Measurements from ENCODE around the gene FOXO1. TPM values are rescaled to one million over a fixed set of nuclear protein-coding genes. Genes with fewer than 3 reads are reported as not detected.

The FOXO1 gene
- total RNA-seq, 1 donor from 2014 or later = 17.7 TPM

DNA sequence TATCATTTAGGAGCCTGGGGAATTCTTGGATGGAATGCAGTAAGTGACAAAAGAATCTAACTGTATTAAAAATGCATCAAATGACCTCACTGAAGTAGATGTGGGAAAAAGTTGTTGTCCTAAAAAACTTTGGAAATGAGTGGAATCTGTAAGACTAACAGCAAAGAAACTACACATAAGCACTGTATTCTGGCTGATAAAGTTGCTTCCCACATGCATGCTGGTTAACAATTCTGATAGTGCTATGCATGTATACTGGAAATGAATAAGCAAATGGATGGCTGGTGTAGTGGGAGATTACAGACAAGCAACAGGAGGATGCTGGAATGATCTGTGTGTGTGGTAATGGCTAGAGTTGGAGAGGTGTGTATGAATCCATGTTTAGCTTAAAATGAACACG, 138.5 kb downstream of the FOXO1 start:
- no peak for DNase-seq (ENCODE audit: low read depth)
- no peak overlapping the region for H3K4me3 ChIP-seq (ENCODE audit: low read depth, low read length)
- TF ChIP-seq, protein P1, sequence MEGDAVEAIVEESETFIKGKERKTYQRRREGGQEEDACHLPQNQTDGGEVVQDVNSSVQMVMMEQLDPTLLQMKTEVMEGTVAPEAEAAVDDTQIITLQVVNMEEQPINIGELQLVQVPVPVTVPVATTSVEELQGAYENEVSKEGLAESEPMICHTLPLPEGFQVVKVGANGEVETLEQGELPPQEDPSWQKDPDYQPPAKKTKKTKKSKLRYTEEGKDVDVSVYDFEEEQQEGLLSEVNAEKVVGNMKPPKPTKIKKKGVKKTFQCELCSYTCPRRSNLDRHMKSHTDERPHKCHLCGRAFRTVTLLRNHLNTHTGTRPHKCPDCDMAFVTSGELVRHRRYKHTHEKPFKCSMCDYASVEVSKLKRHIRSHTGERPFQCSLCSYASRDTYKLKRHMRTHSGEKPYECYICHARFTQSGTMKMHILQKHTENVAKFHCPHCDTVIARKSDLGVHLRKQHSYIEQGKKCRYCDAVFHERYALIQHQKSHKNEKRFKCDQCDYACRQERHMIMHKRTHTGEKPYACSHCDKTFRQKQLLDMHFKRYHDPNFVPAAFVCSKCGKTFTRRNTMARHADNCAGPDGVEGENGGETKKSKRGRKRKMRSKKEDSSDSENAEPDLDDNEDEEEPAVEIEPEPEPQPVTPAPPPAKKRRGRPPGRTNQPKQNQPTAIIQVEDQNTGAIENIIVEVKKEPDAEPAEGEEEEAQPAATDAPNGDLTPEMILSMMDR (IDR thresholded peaks at IDR 0.05; ENCODE audit: insufficient read depth, low read length, poor library complexity, severe bottlenecking) = no peak
- no peaks in the 10 kb centered on the region for H3K36me3 ChIP-seq (ENCODE audit: control insufficient read depth, insufficient read depth, low read length)
- H3K27me3 ChIP-seq (ENCODE audit: control insufficient read depth, insufficient read depth, low read length) = no peaks in the 10 kb centered on the region

DNA sequence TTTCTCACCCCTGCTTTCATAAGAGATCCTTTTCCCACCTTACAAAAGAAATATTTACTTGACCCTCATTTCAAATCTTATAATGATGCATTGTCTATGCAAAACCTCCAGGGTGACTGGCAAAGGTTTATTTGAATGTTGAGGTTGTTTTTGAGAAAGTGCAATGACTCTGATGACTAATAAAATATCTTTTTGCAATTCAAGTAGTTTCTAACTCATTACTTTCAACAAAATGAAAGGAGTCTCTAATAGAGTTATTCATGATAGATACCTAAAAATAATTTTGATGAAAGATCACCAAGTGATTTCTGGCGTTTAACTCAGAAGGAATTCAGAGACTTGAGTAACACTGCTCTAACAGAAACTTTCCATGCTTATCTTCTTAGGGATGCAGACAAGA, 144.2 kb downstream of the FOXO1 start:
- TF ChIP-seq, protein P1 (IDR thresholded peaks at IDR 0.05; ENCODE audit: insufficient read depth, low read length, poor library complexity, severe bottlenecking) = no peak
- Histone ChIP-seq H3K27me3 (ENCODE audit: control insufficient read depth, insufficient read depth, low read length) (no peaks in the 10 kb centered on the region), H3K4me3 (ENCODE audit: low read depth, low read length) (no peak overlapping the region), H3K36me3 (ENCODE audit: control insufficient read depth, insufficient read depth, low read length) (no peaks in the 10 kb centered on the region)
- DNase-seq (ENCODE audit: low read depth) = no peak

DNA sequence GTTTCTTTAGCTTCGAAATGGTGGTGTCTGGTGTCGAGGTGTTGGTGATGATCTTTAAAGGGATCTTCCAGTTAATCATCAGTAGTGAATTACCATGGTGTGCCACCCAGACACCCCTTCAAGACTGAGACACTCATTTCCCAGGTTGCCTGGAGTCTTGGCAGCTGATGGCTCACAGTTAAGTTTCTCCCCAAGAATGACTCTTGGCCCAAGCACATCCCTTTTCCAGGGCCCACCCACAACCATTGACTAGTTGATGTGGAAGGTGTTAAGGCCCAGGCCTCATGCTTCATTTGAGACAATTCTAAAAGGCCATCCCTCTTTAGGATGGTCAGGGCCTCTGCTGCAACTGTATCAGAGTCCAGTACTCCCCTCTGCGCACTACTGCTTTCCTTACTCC, 145.5 kb downstream of the FOXO1 start:
- TF ChIP-seq, protein P1 (IDR thresholded peaks at IDR 0.05; ENCODE audit: insufficient read depth, low read length, poor library complexity, severe bottlenecking) = no peak
- H3K4me3 ChIP-seq (ENCODE audit: low read depth, low read length) = no peak overlapping the region
- no peaks in the 10 kb centered on the region for H3K36me3 ChIP-seq (ENCODE audit: control insufficient read depth, insufficient read depth, low read length)
- no peak for DNase-seq (ENCODE audit: low read depth)
- H3K27me3 ChIP-seq (ENCODE audit: control insufficient read depth, insufficient read depth, low read length) = no peaks in the 10 kb centered on the region

DNA sequence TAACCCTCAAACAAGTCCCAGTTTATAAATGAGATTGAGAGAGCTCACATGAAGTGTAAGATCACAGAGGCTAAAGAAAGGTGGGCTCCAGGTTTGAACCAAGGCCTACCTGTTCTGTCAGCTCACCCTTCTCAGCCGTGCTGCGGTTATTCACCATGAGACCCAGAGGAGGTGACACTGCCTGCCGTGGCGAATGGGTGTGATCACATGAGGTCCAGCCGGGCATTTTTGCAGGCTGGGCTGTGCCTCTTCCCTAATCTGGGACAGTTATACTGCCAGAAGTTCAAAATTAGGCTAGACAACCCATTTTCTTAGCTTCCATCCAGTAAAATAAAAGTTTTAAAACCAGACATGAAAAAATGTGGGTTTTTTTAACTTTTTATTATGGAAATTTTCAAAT, 146.8 kb downstream of the FOXO1 start:
- DNase-seq (ENCODE audit: low read depth) = no peak
- H3K4me3 ChIP-seq (ENCODE audit: low read depth, low read length) = no peak overlapping the region
- no peaks in the 10 kb centered on the region for H3K27me3 ChIP-seq (ENCODE audit: control insufficient read depth, insufficient read depth, low read length)
- TF ChIP-seq, protein P1 (IDR thresholded peaks at IDR 0.05; ENCODE audit: insufficient read depth, low read length, poor library complexity, severe bottlenecking) = no peak
- no peaks in the 10 kb centered on the region for H3K36me3 ChIP-seq (ENCODE audit: control insufficient read depth, insufficient read depth, low read length)

DNA sequence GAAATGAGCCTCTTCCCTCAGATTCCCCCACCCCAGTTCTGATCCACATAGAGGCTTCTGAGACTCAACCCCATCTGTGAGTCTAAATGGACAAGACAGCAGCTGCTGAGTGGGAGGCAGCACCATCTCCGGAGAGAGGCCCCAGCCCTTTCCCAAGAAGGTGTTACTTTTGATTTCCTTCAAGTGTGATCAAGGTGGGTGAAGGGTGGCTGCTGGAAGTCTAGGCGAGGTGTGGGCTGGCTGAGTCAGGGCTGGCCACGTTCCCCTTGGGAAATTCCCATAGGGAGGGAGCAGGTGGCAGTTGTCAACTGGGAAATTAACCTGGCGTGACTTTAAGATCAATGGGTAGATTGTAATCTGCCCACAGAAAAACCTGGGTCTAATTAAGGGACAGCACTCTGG, 148.0 kb downstream of the FOXO1 start:
- TF ChIP-seq, protein P1 (IDR thresholded peaks at IDR 0.05; ENCODE audit: insufficient read depth, low read length, poor library complexity, severe bottlenecking) = no peak
- peak; percentile 47 for DNase-seq (ENCODE audit: low read depth)
- Histone ChIP-seq H3K27me3 (ENCODE audit: control insufficient read depth, insufficient read depth, low read length) (no peaks in the 10 kb centered on the region), H3K36me3 (ENCODE audit: control insufficient read depth, insufficient read depth, low read length) (no peaks in the 10 kb centered on the region), H3K4me3 (ENCODE audit: low read depth, low read length) (no peak overlapping the region)

Data from kidney epithelial cell (primary cell).